ENCODE data around the gene PDZK1IP1. TPM values are rescaled to one million over a fixed set of nuclear protein-coding genes. Genes with fewer than 3 reads are reported as not detected.
A peak's percentile ranks its signal among the peaks of the same experiment; 100 is the strongest.

PDZK1IP1 gene
- total and polyA plus RNA-seq, 7 donors = 31.9 to 291 (median 35.4) TPM; not detected in 4

GRCh38 chr1:47233186-47233585, 43.4 kb upstream of the PDZK1IP1 start:
- H3K36me3 ChIP-seq = no peaks in the 10 kb centered on the region
- H3K4me1 ChIP-seq = peaks cover 0 to 34% (median 23%) of the 10 kb centered on the region in 4 donors
- WGBS, 2 donors = 74 to 80% methylated on average over 6 of the region's 6 CpGs
- intact Hi-C loops (cut with DNase I) = loop anchor here (5.0 kb wide), 1 partner anchor 99 kb away; the partner anchor contains the start of gene CMPK1
- peaks cover 48 to 86% (median 59%) of the 10 kb centered on the region in 3 donors for H3K27me3 ChIP-seq
- H3K9me3 ChIP-seq = no peaks in the 10 kb centered on the region
- H3K4me3 ChIP-seq = no peak overlapping the region
- DNase-seq = no peak
- TF ChIP-seq EP300 (IDR thresholded peaks at IDR 0.05) = no peak
- no peak for TF ChIP-seq POLR2AphosphoS5 (IDR thresholded peaks at IDR 0.05)
- no peak for TF ChIP-seq POLR2A (IDR thresholded peaks at IDR 0.05)
- no peak for TF ChIP-seq CTCF (IDR thresholded peaks at IDR 0.05)
- H3K27ac ChIP-seq = no peak overlapping the region

GRCh38 chr1:47232187-47232874, 42.5 kb upstream of the PDZK1IP1 start, which contains the start of gene TAL1:
Gene TAL1, minus strand, starts transcription at chr1:47232225. Its CDS starts 6,337 bp downstream, at chr1:47225888.
- no peak for DNase-seq
- WGBS, 2 donors = 5 to 6% methylated on average over 51 of the region's 51 CpGs
- TF ChIP-seq POLR2AphosphoS5 (IDR thresholded peaks at IDR 0.05) (peak in 1 of 4 donors; percentile 4), CTCF (IDR thresholded peaks at IDR 0.05) (no peak)
- Histone ChIP-seq H3K9me3 (no peaks in the 10 kb centered on the region), H3K4me3 (peak within 1 kb of the TSS; percentile 1 to 39 (median 32)), H3K27me3 (peaks cover 53 to 90% (median 67%) of the 10 kb centered on the region in 3 donors), H3K27ac (peak within 1 kb of the TSS; percentile 34 to 64 (median 38)), H3K36me3 (no peaks in the 10 kb centered on the region), H3K4me1 (peaks cover 0 to 34% (median 23%) of the 10 kb centered on the region in 4 donors)
- intact Hi-C loops (cut with DNase I) = loop anchor here (5.0 kb wide), 1 partner anchor 100 kb away; the partner anchor contains the start of gene CMPK1

DNA sequence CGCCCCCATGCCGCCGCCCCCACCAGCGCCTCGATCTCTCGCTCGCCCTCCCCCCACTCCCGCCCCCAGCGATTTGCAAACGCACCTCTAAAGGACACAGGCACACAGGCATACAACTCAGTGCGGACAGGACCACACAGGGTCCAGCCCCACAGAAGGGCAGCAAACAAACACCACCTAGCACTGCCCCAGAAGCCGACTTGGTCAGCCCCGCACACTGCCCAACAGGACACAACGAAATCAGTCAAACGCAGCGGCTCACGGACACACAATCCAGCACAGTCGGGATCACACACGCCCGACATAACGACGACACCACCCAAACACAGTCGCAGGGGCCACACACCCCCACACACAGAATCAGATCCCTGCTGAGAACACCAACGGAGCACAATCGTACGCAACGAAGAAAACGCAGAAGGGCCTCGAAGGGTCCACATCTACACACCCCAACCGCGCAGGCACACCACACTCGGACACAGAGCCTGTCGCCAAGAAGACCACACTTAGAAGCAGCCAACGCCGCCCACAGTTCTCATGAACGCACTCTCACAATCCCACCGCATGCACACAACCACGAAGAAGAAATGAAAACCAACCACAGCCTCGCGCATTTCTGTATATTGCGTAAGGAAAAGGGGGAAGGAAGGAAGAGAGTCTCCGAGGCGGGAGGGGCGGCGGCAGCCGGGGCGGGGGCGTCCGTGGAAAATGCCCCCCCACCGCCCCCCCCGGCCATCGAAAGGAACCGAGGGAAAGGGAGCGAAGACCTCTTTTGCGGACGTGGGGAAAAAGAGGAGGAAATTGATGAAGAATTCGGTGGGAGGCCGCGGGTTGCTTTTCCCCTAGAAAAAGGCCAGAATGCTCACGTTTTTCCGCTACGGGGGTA, 41.7 kb upstream of the PDZK1IP1 start:
- TF ChIP-seq POLR2A (IDR thresholded peaks at IDR 0.05) (no peak), POLR2AphosphoS5 (IDR thresholded peaks at IDR 0.05) (peak; percentile 83 to 95 (median 88))
- Histone ChIP-seq H3K27ac (peak overlapping the region; percentile 34 to 64 (median 38)), H3K9me3 (no peaks in the 10 kb centered on the region), H3K36me3 (no peaks in the 10 kb centered on the region), H3K4me1 (peaks cover 0 to 34% (median 23%) of the 10 kb centered on the region in 4 donors), H3K27me3 (peaks cover 60 to 95% (median 74%) of the 10 kb centered on the region in 3 donors), H3K4me3 (peak overlapping the region; percentile 1 to 39 (median 32))
- 2% methylated on average over 62 of the region's 62 CpGs for WGBS, 2 donors
- intact Hi-C loops (cut with DNase I) = loop anchor here (5.0 kb wide), 1 partner anchor 101 kb away; the partner anchor contains the start of gene CMPK1
- no peak for DNase-seq

DNA sequence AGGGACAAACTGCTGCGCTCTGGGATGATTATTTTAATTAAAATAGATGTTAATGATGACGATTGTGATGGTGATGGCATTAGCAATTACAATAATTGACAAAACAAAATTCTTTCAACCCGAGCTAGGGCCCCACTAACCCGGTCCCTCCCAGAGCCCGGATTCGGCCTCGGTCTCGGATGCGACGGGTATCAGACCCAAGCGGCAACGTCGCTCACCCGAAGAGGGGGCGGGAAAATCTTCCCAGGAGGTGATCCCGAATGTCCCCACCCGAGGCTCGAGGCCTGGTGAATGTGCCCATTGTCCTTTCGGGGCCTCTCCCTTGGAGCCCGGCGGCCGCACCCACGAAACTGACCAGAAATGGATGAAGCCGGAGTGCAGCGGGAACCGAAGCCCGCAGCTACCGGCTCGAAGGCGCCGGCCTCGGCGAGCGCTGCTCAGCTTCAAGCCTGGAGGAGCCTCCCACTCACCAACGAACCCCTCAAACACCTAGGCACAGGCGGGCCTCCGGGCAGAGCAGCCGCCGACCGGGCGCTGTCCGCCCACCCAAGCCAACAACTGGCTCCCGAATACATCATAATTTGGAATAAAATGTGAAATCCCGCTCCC, 41.0 kb upstream of the PDZK1IP1 start:
- H3K27me3 ChIP-seq = peaks cover 63 to 100% (median 80%) of the 10 kb centered on the region in 3 donors

More for the DNA sequence above, 41.0 kb upstream of the PDZK1IP1 start:
- DNase-seq = no peak
- Histone ChIP-seq H3K36me3 (no peaks in the 10 kb centered on the region), H3K4me3 (peak overlapping the region in 3 of 4 donors; percentile 27 to 39 (median 36)), H3K4me1 (peaks cover 0 to 41% (median 26%) of the 10 kb centered on the region in 4 donors), H3K9me3 (no peaks in the 10 kb centered on the region), H3K27ac (peak overlapping the region in 3 of 4 donors; percentile 33 to 64 (median 34))
- TF ChIP-seq POLR2AphosphoS5 (IDR thresholded peaks at IDR 0.05) = peak in 1 of 4 donors; percentile 19
- no peak for TF ChIP-seq EP300 (IDR thresholded peaks at IDR 0.05)
- no peak for TF ChIP-seq POLR2A (IDR thresholded peaks at IDR 0.05)
- intact Hi-C loops (cut with DNase I) = loop anchor here (5.0 kb wide), 1 partner anchor 102 kb away; the partner anchor contains the start of gene CMPK1
- 3% methylated on average over 44 of the region's 44 CpGs for WGBS, 2 donors
